K562 (cell line): ENCODE results near the gene KCND3.

Source experiments
- ATF4 ChIP-seq: fragments of 450-650 bp; formaldehyde crosslinking; IDR thresholded peaks from 2 replicates; pipeline ENCODE4 v1.4.0; 2022; ENCODE audit warnings: mild to moderate bottlenecking, moderate library complexity
- CEBPB ChIP-seq: fragments of 450-650 bp; IDR thresholded peaks from 2 replicates; pipeline ENCODE4 v1.6.1; 2016; ENCODE audit warnings: missing genetic modification characterization, missing compliant biosample characterization
- CREB1 ChIP-seq, 2 experiments: sonication (generic) in 1 of 2; formaldehyde crosslinking in 1 of 2; IDR thresholded peaks; 2 replicates each; pipeline versions ENCODE4 v1.6.1 to v1.8.0; 2012 to 2022; ENCODE audit warnings: inconsistent platforms in 1 of 2, mild to moderate bottlenecking in 1 of 2, missing genetic modification reagents in 1 of 2, moderate library complexity in 1 of 2
- HDAC2 ChIP-seq: fragments of 450-650 bp; IDR thresholded peaks from 2 replicates; pipeline ENCODE4 v1.6.1; 2016; ENCODE audit warnings: mild to moderate bottlenecking
- HDAC6 ChIP-seq: IDR thresholded peaks from 2 replicates; pipeline ENCODE4 v1.6.1; 2012; ENCODE audit warnings: low read depth, mild to moderate bottlenecking, control low read depth, inconsistent platforms, low read length, moderate library complexity
- MYC ChIP-seq, 2 experiments: fragments of 250-450 bp in 1 of 2; sonication (Bioruptor Pico) in 1 of 2; IDR thresholded peaks; 2 replicates each; pipeline versions ENCODE4 v1.5.1 to v1.6.1; 2012 to 2021; ENCODE audit warnings: low read depth in 2 of 2, borderline replicate concordance in 1 of 2, improper control_type of control experiment in 1 of 2, low read length in 1 of 2, mild to moderate bottlenecking in 1 of 2, moderate library complexity in 1 of 2
- PHB2 ChIP-seq: fragments of 450-650 bp; IDR thresholded peaks from 2 replicates; pipeline ENCODE4 v1.6.1; 2017; ENCODE audit warnings: low read depth
- SREBF2 ChIP-seq: sonication (generic); formaldehyde crosslinking; IDR thresholded peaks from 2 replicates; pipeline ENCODE4 v1.4.0; 2020; ENCODE audit warnings: mild to moderate bottlenecking, missing genetic modification reagents
- ZBTB49 ChIP-seq: sonication (generic); formaldehyde crosslinking; IDR thresholded peaks from 2 replicates; pipeline ENCODE4 v1.8.0; 2022; ENCODE audit warnings: missing genetic modification reagents, mild to moderate bottlenecking, borderline replicate concordance
- ZKSCAN8 ChIP-seq: fragments of 200-800 bp; sonication (Bioruptor generic); IDR thresholded peaks from 2 replicates; pipeline ENCODE4 v1.6.1; 2016; ENCODE audit warnings: missing genetic modification characterization, missing compliant biosample characterization
- ZSCAN32 ChIP-seq: fragments of 450-650 bp; formaldehyde crosslinking; IDR thresholded peaks from 2 replicates; pipeline ENCODE4 v1.4.0; 2020; ENCODE audit warnings: mild to moderate bottlenecking, moderate library complexity
- TF ChIP-seq, protein P1 (sequence below), 3 experiments: IDR thresholded peaks in 2 of 3; conservative IDR thresholded peaks in 1 of 3; 2 replicates each; pipeline ENCODE4 v1.5.1; 2011 to 2012; ENCODE audit warnings: low read length in 3 of 3, mild to moderate bottlenecking in 3 of 3, control low read depth in 2 of 3, improper control_type of control experiment in 1 of 3, inconsistent platforms in 1 of 3, low read depth in 1 of 3, mixed read lengths in 1 of 3, moderate library complexity in 1 of 3; ENCODE audit not compliant: insufficient read depth in 2 of 3
- TF ChIP-seq, protein P2 (sequence below): fragments of 200-800 bp; sonication (Bioruptor generic); IDR thresholded peaks from 2 replicates; pipeline ENCODE4 v1.6.1; 2017; ENCODE audit warnings: missing genetic modification characterization, missing compliant biosample characterization
- TF ChIP-seq, protein P3 (sequence below): fragments of 450-650 bp; IDR thresholded peaks from 2 replicates; pipeline ENCODE4 v1.6.1; 2018; ENCODE audit warnings: mild to moderate bottlenecking, low read depth; ENCODE audit not compliant: partially characterized antibody

GRCh38 chr1:111837393-111837792 lies 152.1 kb downstream of the KCND3 start:
- TF ChIP-seq ZKSCAN8 (no peak), CREB1 (IDR thresholded peaks at IDR 0.05) (no peak), CREB1 (CRISPR knock-in tag; IDR thresholded peaks at IDR 0.05) (no peak), ZSCAN32 (CRISPR knock-in tag) (no peak), MYC (IDR thresholded peaks at IDR 0.05; ENCODE audit: low read depth, low read length) (no peak), MYC (CRISPR knock-in tag; IDR thresholded peaks at IDR 0.05; ENCODE audit: borderline replicate concordance, low read depth) (no peak), SREBF2 (CRISPR knock-in tag) (no peak), CEBPB (tag) (no peak), ATF4 (CRISPR knock-in tag) (no peak), HDAC2 (no peak), ZBTB49 (CRISPR knock-in tag) (no peak), PHB2 (no peak), HDAC6 (no peak)
- TF ChIP-seq, protein P1, sequence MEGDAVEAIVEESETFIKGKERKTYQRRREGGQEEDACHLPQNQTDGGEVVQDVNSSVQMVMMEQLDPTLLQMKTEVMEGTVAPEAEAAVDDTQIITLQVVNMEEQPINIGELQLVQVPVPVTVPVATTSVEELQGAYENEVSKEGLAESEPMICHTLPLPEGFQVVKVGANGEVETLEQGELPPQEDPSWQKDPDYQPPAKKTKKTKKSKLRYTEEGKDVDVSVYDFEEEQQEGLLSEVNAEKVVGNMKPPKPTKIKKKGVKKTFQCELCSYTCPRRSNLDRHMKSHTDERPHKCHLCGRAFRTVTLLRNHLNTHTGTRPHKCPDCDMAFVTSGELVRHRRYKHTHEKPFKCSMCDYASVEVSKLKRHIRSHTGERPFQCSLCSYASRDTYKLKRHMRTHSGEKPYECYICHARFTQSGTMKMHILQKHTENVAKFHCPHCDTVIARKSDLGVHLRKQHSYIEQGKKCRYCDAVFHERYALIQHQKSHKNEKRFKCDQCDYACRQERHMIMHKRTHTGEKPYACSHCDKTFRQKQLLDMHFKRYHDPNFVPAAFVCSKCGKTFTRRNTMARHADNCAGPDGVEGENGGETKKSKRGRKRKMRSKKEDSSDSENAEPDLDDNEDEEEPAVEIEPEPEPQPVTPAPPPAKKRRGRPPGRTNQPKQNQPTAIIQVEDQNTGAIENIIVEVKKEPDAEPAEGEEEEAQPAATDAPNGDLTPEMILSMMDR (IDR thresholded peaks at IDR 0.05 in 2 of 3, conservative IDR thresholded peaks at IDR 0.05 in 1 of 3; ENCODE audit: insufficient read depth in 2 of 3, low read depth in 1 of 3, low read length in 3 of 3) = no peak
- TF ChIP-seq, protein P2, sequence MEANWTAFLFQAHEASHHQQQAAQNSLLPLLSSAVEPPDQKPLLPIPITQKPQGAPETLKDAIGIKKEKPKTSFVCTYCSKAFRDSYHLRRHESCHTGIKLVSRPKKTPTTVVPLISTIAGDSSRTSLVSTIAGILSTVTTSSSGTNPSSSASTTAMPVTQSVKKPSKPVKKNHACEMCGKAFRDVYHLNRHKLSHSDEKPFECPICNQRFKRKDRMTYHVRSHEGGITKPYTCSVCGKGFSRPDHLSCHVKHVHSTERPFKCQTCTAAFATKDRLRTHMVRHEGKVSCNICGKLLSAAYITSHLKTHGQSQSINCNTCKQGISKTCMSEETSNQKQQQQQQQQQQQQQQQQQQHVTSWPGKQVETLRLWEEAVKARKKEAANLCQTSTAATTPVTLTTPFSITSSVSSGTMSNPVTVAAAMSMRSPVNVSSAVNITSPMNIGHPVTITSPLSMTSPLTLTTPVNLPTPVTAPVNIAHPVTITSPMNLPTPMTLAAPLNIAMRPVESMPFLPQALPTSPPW (CRISPR knock-in tag) = no peak
- TF ChIP-seq, protein P3, sequence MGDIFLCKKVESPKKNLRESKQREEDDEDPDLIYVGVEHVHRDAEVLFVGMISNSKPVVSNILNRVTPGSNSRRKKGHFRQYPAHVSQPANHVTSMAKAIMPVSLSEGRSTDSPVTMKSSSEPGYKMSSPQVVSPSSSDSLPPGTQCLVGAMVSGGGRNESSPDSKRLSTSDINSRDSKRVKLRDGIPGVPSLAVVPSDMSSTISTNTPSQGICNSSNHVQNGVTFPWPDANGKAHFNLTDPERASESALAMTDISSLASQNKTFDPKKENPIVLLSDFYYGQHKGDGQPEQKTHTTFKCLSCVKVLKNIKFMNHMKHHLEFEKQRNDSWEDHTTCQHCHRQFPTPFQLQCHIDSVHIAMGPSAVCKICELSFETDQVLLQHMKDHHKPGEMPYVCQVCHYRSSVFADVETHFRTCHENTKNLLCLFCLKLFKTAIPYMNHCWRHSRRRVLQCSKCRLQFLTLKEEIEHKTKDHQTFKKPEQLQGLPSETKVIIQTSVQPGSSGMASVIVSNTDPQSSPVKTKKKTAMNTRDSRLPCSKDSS = no peak
